B cell (primary cell): ENCODE results near the gene TOMM20L. TPM values are rescaled to one million over a fixed set of nuclear protein-coding genes. Genes with fewer than 3 reads are reported as not detected.

ENCODE experiments used
- ATAC-seq: fragments of 200-7000 bp; cut with Tn5 transposase; one replicate; pipeline ENCODE4 v1.10.0; 2021; ENCODE audit warnings: low read depth, mild to moderate bottlenecking, moderate number of reproducible peaks, moderate library complexity
- CTCF ChIA-PET: fragments of 350-600 bp; sonication (Branson Sonifier 250); formaldehyde crosslinking; loops from one replicate; lab custom pipeline; 2021; ENCODE audit warnings: antibody characterized with exemption, inconsistent platforms; lab: Charles Lee
- POLR2A ChIA-PET: fragments of 350-600 bp; sonication (Branson Sonifier 250); formaldehyde crosslinking; loops from one replicate; lab custom pipeline; 2021; ENCODE audit warnings: antibody characterized with exemption; lab: Charles Lee
- DNase-seq: peaks from one replicate; pipeline ENCODE4 v3.0.0; 2013
- H2AFZ ChIP-seq: 2 replicates; pipeline ENCODE4 v1.6.1; 2012; ENCODE audit warnings: mild to moderate bottlenecking, low read depth, low read length; ENCODE audit not compliant: insufficient read depth, poor library complexity, severe bottlenecking
- H3K27ac ChIP-seq, 2 donors: 1 replicate in 1 of 2; 2 replicates in 1 of 2; pipeline ENCODE4 v1.5.1; 2012 to 2013; ENCODE audit warnings: low read length in 2 of 2, mild to moderate bottlenecking in 2 of 2, moderate library complexity in 1 of 2
- H3K27me3 ChIP-seq, 4 experiments: fragments of 200-600 bp in 1 of 4; sonication (generic) in 1 of 4; replicated peaks in 1 of 4; 1 replicate in 2 of 4; 2 replicates in 2 of 4; pipeline versions ENCODE4 v1.6.1 to v1.7.0; 2013 to 2016; ENCODE audit warnings: low read length in 3 of 4, mild to moderate bottlenecking in 2 of 4, mixed read lengths in 1 of 4, moderate library complexity in 1 of 4; ENCODE audit not compliant: insufficient read depth in 4 of 4, control insufficient read depth in 3 of 4; ENCODE audit errors: control extremely low read depth in 1 of 4
- H3K36me3 ChIP-seq, 2 experiments: replicated peaks in 1 of 2; 1 replicate in 1 of 2; 2 replicates in 1 of 2; pipeline versions ENCODE4 v1.6.1 to v1.7.1; 2013; ENCODE audit warnings: low read length in 1 of 2; ENCODE audit not compliant: insufficient read depth in 2 of 2, control insufficient read depth in 1 of 2; ENCODE audit errors: control extremely low read depth in 1 of 2, extremely low read depth in 1 of 2
- H3K4me1 ChIP-seq, 2 donors: fragments of 200-600 bp in 1 of 2; sonication (generic) in 1 of 2; 1 replicate in 1 of 2; 2 replicates in 1 of 2; pipeline versions ENCODE4 v1.5.1 to v1.6.1; 2013 to 2017; ENCODE audit warnings: low read length in 2 of 2; ENCODE audit not compliant: control insufficient read depth in 2 of 2, insufficient read depth in 2 of 2
- H3K4me2 ChIP-seq: replicated peaks from 2 replicates; pipeline ENCODE3; 2012; ENCODE audit warnings: mild to moderate bottlenecking, low read depth, low read length; ENCODE audit not compliant: poor library complexity, severe bottlenecking
- H3K4me3 ChIP-seq, 5 experiments: fragments of 200-600 bp in 1 of 5; sonication (generic) in 1 of 5; 1 replicate in 3 of 5; 2 replicates in 2 of 5; pipeline versions ENCODE4 v1.5.1 to v1.7.0; 2011 to 2016; ENCODE audit warnings: low read length in 4 of 5, mild to moderate bottlenecking in 4 of 5, low read depth in 2 of 5, control low read depth in 1 of 5, moderate library complexity in 1 of 5; ENCODE audit not compliant: insufficient read depth in 1 of 5; ENCODE audit errors: control extremely low read depth in 1 of 5, extremely low read depth in 1 of 5
- H3K79me2 ChIP-seq: fragments of 200-600 bp; sonication (generic); one replicate; pipeline ENCODE4 v1.6.0; 2016; ENCODE audit warnings: low read length; ENCODE audit not compliant: control insufficient read depth, insufficient read depth
- H3K9ac ChIP-seq: fragments of 200-600 bp; sonication (generic); 2 replicates; pipeline ENCODE4 v1.6.1; 2017; ENCODE audit warnings: mild to moderate bottlenecking, low read length, moderate library complexity
- H3K9me3 ChIP-seq, 3 donors: one replicate each; pipeline versions ENCODE4 v1.6.1 to v1.7.1; 2013; ENCODE audit warnings: low read length in 2 of 3; ENCODE audit not compliant: control insufficient read depth in 2 of 3, insufficient read depth in 1 of 3; ENCODE audit errors: control extremely low read depth in 1 of 3
- H4K20me1 ChIP-seq: 2 replicates; pipeline ENCODE4 v1.6.0; 2012; ENCODE audit warnings: mild to moderate bottlenecking, low read length; ENCODE audit not compliant: insufficient read depth, control insufficient read depth, poor library complexity, severe bottlenecking
- H3K27ac Mint-ChIP-seq: one replicate; pipeline ENCODE4 v1.8.0; 2021; ENCODE audit warnings: mixed read lengths
- H3K27me3 Mint-ChIP-seq: one replicate; pipeline ENCODE4 v1.8.0; 2021; ENCODE audit warnings: mixed read lengths
- H3K4me1 Mint-ChIP-seq: one replicate; pipeline ENCODE4 v1.8.0; 2021; ENCODE audit warnings: mixed read lengths
- H3K4me3 Mint-ChIP-seq: one replicate; pipeline ENCODE4 v1.8.0; 2021; ENCODE audit warnings: mixed read lengths
- H3K9me3 Mint-ChIP-seq: one replicate; pipeline ENCODE4 v1.8.0; 2022; ENCODE audit warnings: mixed read lengths; ENCODE audit not compliant: insufficient read depth
- CTCF ChIP-seq: fragments of 200-600 bp; IDR thresholded peaks from one replicate; pipeline ENCODE4 v1.8.0; 2022; ENCODE audit warnings: antibody characterized with exemption, mild to moderate bottlenecking
- EZH2 ChIP-seq: IDR thresholded peaks from 2 replicates; pipeline ENCODE4 v1.6.1; 2012; ENCODE audit warnings: borderline replicate concordance, low read depth, mild to moderate bottlenecking, moderate library complexity, low read length; ENCODE audit not compliant: insufficient read depth, poor library complexity, severe bottlenecking
- WGBS: methylation state at CpG from one replicate; pipeline ENCODE4 v1.1.5; 2013; ENCODE audit warnings: missing lambda C conversion rate; ENCODE audit not compliant: insufficient coverage; 5-methylcytosine and 5-hydroxymethylcytosine counted together
- intact Hi-C: fragments of 100-400 bp; cut with micrococcal nuclease; formaldehyde crosslinking; loops from one replicate; pipeline ENCODE4 v1.10.0; 2022
- polyA plus RNA-seq: library from polyadenylated mRNA; depleted of rRNA; stranded (reverse); fragments of >200 nt; gene quantifications from 2 replicates; pipeline ENCODE4 v1.2.3, GENCODE V29; 2012
- total RNA-seq, 2 donors: library from RNA; stranded (reverse); fragments of 120-200 nt in 1 of 2; gene quantifications; 1 replicate in 1 of 2; 2 replicates in 1 of 2; pipeline versions ENCODE4 v1.2.3 to v1.2.4, GENCODE V29; 2013 to 2022

The TOMM20L gene
- total and polyA plus RNA-seq, 2 donors (not counting 1 experiment from before 2014, with no cell fraction given) = 1.3 TPM; not detected in 1

DNA sequence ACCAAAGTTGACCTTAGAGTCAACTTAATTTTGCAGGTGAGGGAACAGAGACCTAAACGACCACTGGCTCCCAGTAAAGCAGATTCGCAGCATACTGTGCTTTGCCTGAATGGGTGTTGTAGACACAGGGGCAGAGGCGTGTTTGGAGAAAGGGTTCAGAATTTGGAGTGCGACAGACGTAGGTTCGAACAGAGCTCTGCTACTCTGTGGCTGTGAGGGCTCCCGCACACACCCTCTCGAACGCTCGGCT is 243 bp upstream of the TOMM20L start:
- peak overlapping the region; percentile 95 for H2AFZ ChIP-seq
- H3K36me3 ChIP-seq = no peaks in the 10 kb centered on the region
- peaks cover 0 to 1% (median 0%) of the 10 kb centered on the region in 3 donors for H3K9me3 ChIP-seq
- Mint-ChIP-seq H3K4me1 (peaks cover 13% of the 10 kb centered on the region), H3K27ac (peak overlapping the region; percentile 83), H3K9me3 (no peaks in the 10 kb centered on the region), H3K27me3 (no peaks in the 10 kb centered on the region), H3K4me3 (peak overlapping the region; percentile 87)
- ChIA-PET POLR2A (interaction anchor here (0.9 to 1.5 kb wide), 3 partner anchors 23 to 97 kb away, joined by 3 to 4 read pairs (median 4); partner anchors contain the start of gene ARID4A), CTCF (interaction anchor here (0.8 to 3.6 kb wide), 10 partner anchors 9 to 286 kb away, joined by 3 to 15 read pairs (median 4); partner anchors contain the start of genes ARID4A, KIAA0586 and TIMM9)
- H3K4me3 ChIP-seq = peak overlapping the region; percentile 36 to 77 (median 66)
- H4K20me1 ChIP-seq = no peaks in the 10 kb centered on the region
- peak overlapping the region; percentile 78 for H3K9ac ChIP-seq
- TF ChIP-seq CTCF = no peak
- no peak for TF ChIP-seq EZH2
- H3K4me1 ChIP-seq = peaks cover 9 to 14% of the 10 kb centered on the region in 2 donors
- intact Hi-C loops = loop anchor here (1.0 to 5.0 kb wide), 2 partner anchors 156 to 1003 kb away; partner anchors contain the start of gene NAA30
- no peak for ATAC-seq
- H3K27ac ChIP-seq = peak overlapping the region in 1 of 2 donors; percentile 76
- no peak for DNase-seq
- no peaks in the 10 kb centered on the region for H3K79me2 ChIP-seq
- H3K4me2 ChIP-seq = peak overlapping the region; percentile 80
- H3K27me3 ChIP-seq = no peaks in the 10 kb centered on the region
- WGBS = 16% methylated on average over 10 of the region's 10 CpGs

- no peak for ATAC-seq
- Histone ChIP-seq H3K79me2 (no peaks in the 10 kb centered on the region), H3K4me2 (no peak overlapping the region), H3K27me3 (no peaks in the 10 kb centered on the region), H3K9ac (no peak overlapping the region), H2AFZ (no peak overlapping the region), H4K20me1 (no peaks in the 10 kb centered on the region), H3K9me3 (peaks cover 0 to 1% (median 0%) of the 10 kb centered on the region in 3 donors), H3K27ac (no peak overlapping the region), H3K4me3 (no peak overlapping the region), H3K4me1 (peaks cover 9 to 14% of the 10 kb centered on the region in 2 donors), H3K36me3 (no peaks in the 10 kb centered on the region)
- Mint-ChIP-seq H3K4me1 (peaks cover 13% of the 10 kb centered on the region), H3K27ac (peak overlapping the region; percentile 11), H3K27me3 (no peaks in the 10 kb centered on the region), H3K9me3 (no peaks in the 10 kb centered on the region), H3K4me3 (peak overlapping the region; percentile 87)
- ChIA-PET CTCF (interaction anchor here (1.1 to 3.6 kb wide), 3 partner anchors 25 to 33 kb away, joined by 3 to 15 read pairs (median 6); partner anchors contain the start of genes KIAA0586 and TIMM9), POLR2A (no interaction called here)
- over 99% methylated on average over 6 of the region's 6 CpGs for WGBS
- intact Hi-C loops = loop anchor here (2.0 to 5.0 kb wide), 2 partner anchors 98 to 1005 kb away; partner anchors contain the start of genes ARID4A and NAA30
- DNase-seq = peak; percentile 4
- TF ChIP-seq CTCF (no peak), EZH2 (no peak)
Measured at GRCh38 chr14:58397156-58397555, 1.4 kb downstream of the TOMM20L start.
